ENCODE measurements around the gene UBAC2.

DNA sequence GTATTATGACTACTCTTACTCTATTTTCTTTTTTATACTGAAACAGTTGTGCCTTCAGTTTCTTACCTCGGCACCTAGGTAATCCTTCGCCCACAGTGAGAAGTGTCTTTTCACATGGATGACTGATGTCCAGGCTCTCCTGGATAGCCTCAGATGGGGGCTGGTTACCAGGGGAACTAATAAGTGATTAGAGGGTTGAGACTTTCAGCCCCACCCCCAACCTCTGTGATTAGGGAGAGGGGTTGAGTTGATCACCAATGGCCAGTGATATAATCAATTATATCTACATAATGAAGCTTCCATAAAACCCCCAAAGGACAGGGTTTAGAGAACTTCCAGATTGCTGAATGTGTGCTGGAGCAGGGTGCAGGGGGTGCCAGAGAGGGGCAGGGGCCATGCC is 149.5 kb downstream of the UBAC2 start:
- TF ChIP-seq POLR2A (IDR thresholded peaks at IDR 0.05; ENCODE audit: low read depth, low read length), result no peak
- TF ChIP-seq, protein P1, sequence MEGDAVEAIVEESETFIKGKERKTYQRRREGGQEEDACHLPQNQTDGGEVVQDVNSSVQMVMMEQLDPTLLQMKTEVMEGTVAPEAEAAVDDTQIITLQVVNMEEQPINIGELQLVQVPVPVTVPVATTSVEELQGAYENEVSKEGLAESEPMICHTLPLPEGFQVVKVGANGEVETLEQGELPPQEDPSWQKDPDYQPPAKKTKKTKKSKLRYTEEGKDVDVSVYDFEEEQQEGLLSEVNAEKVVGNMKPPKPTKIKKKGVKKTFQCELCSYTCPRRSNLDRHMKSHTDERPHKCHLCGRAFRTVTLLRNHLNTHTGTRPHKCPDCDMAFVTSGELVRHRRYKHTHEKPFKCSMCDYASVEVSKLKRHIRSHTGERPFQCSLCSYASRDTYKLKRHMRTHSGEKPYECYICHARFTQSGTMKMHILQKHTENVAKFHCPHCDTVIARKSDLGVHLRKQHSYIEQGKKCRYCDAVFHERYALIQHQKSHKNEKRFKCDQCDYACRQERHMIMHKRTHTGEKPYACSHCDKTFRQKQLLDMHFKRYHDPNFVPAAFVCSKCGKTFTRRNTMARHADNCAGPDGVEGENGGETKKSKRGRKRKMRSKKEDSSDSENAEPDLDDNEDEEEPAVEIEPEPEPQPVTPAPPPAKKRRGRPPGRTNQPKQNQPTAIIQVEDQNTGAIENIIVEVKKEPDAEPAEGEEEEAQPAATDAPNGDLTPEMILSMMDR (IDR thresholded peaks at IDR 0.05; ENCODE audit: extremely low read depth in 1 of 2, insufficient read depth in 1 of 2, low read depth in 1 of 2, low read length in 2 of 2), result no peak
- no peak for TF ChIP-seq JUN (IDR thresholded peaks at IDR 0.05; ENCODE audit: borderline replicate concordance, insufficient read depth, insufficient read length, low read depth)
- no peak for TF ChIP-seq EZH2 (IDR thresholded peaks at IDR 0.05; ENCODE audit: borderline replicate concordance, low read depth, low read length, severe bottlenecking)
- TF ChIP-seq POLR2AphosphoS5 (IDR thresholded peaks at IDR 0.05; ENCODE audit: insufficient read depth, low read depth, low read length), result no peak
- no peak for TF ChIP-seq FOS (IDR thresholded peaks at IDR 0.05; ENCODE audit: borderline replicate concordance, insufficient read depth, low read length)
- no peak for TF ChIP-seq MYC (IDR thresholded peaks at IDR 0.05; ENCODE audit: low read depth, low read length)
